Measurements from ENCODE around the gene FAM120C.

FAM120C gene, protein sequence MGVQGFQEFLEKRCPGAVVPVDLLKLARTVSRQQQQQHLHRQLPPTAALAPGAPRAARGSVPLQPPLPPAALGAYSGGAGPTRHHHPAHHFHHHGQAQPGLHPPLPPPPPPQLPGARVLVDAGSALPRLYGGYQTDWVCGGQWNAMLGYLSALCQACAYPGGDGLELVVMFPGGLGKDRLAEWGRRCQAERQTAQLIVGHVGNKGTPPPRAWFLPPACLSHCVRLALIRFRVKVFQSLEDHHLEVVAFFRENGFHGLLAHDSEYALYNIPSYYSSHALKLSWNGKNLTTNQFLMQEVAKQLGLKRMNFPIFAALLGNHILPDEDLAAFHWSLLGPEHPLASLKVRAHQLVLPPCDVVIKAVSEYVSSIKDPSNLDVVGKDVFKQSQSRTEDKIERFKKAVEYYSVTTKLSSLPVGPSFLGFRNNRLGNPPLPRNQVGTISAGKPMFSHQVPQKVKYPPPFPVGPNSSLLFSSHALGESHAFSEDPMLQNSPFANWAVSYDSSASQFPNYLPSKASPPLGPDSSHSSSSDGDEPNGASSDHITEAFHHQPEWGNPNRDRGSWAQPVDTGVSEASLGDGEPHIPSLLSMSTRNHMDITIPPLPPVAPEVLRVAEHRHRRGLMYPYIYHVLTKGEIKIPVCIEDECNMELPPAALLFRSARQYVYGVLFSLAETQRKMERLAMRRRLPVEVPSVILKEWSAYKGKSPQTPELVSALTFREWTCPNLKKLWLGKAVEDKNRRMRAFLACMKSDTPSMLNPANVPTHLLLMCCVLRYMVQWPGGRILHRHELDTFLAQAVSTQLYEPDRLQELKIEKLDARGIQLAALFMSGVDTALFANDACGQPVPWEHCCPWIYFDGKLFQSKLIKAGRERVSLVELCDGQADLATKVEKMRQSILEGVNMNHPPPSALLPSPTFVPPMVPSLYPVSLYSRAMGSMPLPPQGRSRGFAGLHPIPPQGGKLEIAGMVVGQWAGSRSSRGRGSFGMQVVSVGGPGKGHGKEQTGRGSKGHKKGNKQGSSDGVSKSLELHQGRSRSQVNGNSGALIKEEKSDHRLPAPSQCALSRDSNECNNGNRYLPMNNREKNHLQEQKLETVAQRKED

DNA sequence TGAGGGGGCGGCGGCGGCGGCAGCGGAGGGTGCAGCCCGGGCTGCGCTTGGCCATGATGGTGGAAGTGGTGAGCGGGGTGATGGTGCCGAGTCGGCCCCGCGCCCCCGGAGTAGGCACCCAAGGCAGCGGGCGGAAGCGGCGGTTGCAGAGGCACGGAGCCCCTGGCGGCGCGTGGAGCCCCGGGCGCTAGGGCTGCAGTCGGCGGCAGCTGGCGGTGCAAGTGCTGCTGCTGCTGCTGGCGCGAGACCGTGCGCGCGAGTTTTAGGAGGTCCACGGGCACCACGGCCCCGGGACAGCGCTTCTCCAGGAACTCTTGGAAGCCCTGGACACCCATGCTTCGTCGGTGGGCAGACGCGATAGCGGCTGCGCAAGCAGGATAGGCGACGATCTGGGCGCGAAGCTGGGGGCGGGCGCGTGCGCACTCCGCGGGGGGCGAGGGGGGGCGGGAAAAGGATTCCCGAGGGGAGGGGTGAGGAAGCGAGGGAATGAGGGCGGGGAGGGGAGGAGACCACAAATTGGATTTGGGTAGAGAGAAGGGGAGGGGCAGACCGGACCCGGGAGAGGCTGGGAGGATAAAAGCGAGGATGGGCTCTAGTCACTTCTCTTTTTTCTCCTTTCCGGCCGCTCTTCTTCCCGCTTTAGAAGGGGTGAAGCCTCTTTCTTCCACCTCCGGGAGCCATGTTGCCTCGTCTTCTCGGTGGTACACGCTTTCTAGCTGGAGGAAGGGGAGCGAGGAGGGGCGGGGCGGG, at the start of gene FAM120C:
Gene FAM120C (minus strand): TSS at position 391 of the 750 bp plus-strand sequence. CDS start 56 bp downstream, at position 335.
- peak; percentile 67 for DNase-seq

DNA sequence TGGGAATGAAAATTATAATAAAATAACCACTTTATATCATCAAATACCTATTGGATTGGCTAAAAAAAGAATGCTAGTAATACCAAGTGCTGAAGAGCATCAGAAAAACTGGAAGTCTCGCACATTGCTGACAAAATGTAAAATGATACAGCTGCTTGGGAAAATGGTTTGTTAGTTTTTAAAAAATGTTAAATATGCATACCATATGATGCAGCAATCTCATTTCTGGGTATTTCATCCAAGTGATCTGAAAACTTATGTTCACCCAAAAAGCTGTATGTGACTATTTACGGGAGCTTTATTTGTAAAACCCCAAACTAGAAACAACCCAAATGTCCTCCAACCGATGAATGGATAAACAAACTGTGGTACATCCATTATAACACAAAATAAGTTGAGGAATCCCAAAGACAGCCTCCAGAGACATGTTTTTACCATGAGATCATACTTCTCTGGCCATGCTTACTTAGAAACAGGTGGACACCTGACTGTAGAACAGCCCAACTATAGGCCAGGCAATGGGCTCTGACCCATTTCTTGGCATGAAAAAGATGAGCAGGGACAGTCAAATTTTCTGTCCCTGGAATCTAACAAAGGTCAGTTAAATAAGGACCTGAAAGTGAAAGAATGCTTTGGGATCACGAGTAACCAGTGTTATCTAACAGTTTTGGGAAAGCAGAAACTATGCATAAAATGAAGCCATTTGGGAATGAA, 47.5 kb upstream of the FAM120C start:
- DNase-seq, result no peak

DNA sequence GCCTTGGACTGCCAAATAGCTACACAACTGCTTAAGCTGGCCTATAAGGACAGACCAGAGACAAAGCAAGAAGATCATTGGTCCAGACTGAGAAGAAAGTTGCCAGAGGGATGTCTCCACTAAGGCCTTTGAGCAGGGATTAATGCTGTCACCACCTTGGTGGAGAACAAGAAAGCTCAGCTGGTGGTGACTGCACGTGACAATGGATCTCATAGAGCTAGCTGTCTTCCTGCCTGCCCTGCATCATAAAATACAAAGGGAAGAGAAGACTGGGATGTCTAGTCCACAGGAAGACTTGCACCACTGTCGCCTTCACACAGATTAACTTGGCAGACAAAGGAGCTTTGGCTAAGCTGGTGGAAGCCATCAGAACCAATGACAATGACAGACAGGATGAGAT, 40.5 kb upstream of the FAM120C start:
- DNase-seq, result no peak

DNA sequence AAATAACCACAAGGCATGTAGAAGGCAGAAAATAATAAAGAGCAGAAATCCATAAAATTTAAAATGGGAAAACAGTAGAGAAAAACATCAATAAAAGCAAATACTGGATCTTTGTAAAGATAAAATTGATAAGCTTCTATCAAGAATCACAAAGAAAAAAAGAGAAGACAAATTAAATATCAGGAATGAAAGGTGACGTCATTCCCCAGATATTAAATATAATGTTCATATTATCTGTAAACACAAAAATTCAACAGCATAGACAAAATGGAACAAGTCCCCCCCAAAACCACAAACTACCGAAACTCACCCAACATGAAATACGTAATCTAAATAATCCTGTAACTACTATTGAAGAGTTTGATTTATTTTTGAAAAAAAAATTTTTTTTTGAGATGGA, 30.5 kb upstream of the FAM120C start:
- DNase-seq, result no peak

DNA sequence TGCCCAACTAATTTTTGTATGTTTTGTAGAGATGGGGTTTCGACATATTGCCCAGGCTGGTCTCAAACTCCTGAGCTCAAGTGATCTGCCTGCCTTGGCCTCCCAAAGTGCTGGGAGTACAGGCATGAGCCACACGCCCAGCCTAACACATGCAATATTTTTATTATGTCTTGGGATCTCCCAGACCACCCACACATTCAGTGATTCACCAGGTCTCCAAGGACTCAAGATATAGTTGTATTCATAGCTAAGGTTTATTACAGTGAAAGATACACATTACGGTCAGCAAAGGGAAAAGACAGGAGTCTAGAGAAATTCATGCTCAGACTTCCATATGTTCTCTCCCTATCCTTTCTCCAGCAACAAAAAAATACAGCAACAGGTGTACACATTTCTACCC, 25.5 kb upstream of the FAM120C start:
- DNase-seq, result no peak

DNA sequence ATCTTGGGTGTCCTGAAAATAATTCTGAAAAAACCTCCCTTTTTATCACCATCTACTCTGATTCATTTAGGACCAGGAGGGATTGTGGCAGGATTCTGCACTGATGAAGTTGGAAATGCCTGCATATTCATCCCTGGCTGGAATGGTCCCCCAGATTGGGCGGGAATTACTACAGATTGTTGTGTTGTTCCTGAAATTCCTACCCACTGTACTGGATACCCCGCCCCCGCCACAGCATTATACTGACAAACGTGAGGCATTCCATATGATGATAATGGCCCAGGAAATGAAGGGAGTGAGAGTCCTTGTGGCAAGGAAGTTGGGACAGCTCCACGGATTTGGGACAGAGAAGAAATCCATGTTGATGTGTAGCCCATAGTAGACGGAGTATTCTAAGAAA, 15.2 kb upstream of the FAM120C start:
- no peak for DNase-seq

DNA sequence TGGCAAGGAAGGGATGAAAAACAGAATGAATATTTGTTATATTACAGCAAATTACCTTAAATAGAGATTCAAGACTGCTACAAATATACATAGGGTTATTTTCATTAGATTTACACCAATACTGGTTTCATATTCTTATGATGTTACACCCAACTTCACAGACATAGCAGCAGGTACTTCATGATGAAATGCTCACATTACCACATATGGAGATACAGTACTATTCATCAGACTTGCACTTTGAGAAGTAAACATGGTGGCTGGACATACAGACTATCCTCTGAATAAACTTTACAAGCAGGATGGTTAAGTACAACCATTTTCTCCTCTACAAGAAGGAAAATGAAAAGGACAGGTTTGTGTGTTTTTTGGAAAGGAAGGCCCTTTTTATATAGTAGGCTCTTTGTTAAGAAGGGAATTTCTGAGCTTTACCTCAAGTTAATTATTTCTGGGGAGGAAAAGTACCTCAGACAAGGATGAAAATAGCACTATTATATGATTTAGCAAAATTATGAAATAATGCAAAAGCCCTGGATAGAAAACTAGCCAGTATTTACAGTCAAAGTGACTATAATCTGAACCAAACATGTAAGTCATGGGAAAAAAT, 12.0 kb upstream of the FAM120C start:
- DNase-seq, result no peak

DNA sequence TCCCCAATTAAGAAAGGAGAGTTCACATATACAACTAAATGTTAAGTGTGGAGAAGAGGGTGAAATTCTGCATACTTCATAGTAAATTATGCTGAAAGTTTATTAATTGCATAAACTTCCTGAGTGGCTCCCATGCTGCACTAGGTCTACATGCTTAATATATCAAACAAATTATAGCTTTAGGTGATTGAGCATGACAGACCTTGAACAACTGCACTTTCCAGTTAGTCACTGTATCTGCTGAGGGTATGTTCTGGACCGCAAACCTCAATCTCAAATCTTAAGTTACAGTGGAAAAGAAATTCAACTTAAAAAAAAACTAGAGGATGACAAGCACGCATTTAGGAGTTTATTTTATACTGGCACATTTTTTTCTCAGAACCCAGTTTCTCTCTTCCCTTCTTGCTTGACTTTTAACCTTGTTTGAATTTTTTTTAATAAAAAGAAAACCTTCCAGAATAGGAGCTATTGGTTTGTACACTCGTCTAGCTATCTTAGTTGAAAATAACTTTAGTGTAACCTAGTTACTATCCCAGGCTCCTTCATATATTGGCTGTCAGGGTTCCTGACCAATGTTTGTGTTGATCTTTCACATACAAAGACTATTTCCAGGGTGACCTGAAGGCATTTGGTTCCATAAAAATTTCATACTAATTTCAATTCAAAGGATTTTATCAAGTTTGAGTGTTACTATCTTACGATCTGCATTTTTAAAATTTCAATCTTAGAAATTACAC, 10.2 kb upstream of the FAM120C start:
- DNase-seq, result no peak

DNA sequence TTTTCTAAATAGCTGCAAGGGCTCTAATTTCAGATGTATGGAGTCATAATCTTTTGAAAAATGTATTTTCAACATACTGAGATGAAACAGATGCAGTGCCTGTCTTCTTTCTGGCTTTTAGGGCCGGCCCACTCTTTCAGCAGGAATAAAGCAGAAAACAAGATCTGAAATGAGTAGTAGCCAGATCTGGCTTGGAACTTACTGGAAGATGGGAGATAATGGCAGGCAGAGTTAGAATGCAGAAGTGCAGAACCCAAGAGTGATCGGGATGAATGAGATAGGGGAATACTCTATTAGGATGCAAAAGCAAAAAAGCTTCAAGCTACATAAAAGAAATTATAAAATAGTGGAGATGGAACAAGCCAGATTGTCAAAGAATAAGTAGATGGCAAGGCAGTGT, 1.4 kb upstream of the FAM120C start:
- no peak for DNase-seq

DNA sequence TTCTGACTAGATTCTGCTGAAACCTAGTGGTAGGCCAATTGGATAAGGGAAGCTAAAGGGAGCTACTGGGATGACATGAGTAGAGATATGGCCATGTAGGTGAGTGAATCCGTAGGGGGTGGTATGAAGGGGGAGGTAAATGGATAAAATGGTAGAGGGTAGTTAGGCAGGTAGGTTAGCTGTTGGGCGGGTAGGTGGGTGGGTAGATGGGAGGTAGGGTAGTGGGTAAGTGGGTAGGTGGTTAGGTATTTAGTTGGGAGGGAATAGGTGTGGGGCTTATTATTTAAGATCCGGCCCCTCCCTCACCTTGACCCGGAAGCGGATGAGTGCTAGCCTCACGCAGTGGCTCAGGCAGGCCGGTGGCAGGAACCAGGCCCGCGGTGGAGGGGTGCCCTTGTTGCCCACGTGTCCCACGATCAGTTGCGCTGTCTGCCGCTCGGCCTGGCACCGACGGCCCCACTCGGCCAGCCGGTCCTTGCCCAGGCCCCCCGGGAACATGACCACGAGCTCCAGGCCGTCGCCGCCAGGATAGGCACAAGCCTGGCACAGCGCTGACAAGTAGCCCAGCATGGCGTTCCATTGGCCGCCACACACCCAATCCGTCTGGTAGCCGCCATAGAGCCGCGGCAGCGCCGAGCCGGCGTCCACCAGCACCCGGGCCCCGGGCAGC, 725 bp downstream of the FAM120C start:
- DNase-seq, result peak; percentile 46

DNA sequence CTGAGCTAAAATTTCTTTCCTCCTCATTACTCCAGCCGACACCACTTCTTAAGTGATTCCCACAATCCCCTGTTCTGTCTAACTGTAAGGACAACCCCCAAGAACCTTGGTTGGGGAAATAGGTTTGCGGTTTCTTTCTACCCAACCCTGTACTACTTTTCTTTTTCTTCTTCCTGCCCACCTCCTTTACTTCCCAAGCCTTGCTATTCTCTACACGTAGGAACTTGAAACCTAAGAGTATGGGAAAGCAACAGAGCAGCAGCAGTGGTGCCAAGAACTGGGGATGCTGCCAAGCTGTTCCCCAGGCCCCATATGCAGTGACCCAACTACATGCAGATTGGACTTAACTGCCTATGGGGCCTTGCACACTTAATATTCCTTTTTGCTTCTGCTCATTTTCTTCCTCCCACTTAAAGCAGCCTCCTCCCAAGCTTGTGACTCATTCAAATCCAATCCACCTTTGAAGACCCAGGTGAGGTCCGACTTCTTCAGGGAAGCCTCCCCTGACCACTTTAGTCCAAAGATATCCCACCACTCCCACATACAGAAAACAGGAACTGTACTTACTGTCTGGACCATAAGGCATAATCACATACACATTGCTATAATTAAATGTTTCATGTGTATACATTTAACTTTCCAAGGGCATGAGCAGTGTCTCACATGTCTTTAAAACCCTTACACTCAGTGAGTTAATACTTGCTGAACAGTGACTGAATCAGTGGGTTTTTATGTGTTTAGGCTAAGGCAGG, 1.7 kb downstream of the FAM120C start:
- no peak for DNase-seq

DNA sequence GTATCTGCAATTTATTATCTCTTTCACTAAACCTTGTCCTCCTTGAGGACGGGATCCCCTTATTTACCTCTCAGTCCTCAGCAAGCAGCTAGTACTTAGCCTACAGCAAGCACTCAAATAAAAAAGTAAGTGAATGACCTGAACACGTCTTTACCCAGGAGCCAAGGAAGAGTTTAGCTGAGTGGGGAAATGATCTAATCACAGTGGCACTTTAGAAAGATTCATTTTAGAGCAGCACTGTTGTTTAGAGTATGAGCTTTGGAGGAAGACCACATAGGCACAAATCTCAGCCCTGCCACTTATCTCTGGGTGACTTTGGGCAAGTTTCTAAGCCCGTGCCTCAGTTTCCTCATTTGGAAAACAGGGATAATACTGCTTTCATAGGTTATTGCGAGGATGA, 2.7 kb downstream of the FAM120C start:
- DNase-seq, result no peak

DNA sequence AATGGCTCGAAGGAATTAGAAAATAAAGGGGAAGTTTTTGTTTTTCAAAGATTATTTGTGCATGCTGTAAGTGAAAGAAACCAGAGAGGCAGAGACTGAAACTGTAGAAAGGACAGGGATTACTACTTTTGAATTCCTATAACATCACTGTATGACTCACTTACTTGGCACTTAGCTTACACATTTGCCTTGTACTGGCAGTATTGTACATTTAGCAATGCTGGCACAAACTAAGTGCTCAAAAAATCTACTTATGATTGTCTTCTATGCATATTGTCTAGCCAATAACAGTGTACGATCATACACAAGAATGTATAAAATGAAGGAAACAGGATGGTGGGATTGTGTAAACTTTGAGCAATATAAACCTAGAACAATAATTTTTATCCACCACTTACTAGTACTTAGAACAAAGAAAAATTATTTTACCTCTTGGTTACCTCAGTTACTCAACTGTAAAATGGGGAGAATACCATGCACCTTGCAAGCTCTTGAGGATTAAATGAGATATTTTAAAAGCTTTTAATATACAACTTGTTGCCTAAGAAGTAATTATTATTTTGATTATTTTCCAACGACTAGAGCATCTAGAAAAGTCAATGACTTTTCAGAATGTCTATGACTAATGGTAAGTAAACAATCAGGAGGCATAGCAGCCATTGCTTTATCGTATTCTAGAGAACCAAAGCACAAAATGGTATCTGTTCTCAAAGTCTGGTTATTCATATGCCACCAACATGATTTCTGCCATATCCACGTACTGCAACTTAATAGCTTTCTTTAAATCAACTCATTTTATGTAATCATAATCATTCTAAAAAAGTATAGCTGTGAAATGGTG, 4.7 kb downstream of the FAM120C start:
- DNase-seq, result no peak

DNA sequence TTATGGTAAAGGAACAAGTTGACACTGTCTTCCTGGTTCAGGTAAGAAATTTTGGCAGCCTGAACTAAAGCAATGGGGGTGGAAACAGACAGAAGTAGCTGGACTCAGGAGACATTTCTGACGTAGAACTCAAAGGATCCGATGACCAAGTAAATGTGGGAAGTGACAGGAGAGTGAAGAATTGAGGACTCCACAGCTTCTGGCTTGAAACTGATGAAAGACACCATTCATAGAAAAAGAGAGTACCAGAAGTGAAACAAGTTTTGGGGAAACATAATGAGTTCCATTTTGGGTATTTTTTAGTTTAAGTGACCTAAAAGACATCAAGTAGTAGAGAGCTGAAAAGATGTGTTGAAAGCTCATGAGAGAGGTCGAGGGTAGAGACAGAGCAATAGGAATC, 5.7 kb downstream of the FAM120C start:
- no peak for DNase-seq

DNA sequence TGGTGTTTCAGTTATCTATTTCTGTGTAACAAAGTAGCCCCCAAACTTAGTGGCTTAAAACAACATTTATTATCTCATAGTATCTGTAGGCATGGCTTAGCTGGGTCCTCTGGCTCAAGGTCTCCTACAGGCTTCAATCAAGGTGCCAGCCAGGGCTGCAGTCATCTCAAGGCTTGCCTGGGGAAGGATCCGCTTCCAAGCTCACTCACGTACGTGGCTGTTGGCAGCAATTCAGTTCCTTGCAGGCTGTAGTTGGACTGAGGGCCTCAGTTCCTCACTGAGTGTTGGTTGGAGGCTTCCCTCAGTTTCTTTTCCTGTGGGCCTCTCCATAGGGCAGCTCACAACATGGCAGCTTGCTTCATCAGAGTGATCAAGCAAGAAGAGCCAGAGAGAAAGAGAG, 9.3 kb downstream of the FAM120C start:
- DNase-seq, result no peak

DNA sequence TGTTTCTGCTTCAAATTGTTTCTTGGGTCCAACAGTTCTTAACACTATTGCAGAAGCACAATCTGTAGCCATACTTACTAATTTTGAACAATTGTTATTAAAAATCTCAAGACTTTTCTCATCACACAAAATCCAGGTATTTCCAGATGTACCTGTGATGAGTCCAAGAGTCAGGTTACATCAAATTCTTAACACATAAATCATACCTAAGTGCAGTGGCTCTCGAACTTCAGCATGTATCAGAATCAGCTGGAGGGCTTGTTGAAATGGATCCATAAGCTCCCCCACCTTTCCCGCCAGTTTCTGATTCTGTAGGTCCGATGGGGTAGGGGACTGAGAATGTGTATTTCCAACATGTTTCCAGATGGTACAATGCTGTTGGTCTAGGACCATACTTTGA, 10.6 kb downstream of the FAM120C start:
- DNase-seq, result no peak

DNA sequence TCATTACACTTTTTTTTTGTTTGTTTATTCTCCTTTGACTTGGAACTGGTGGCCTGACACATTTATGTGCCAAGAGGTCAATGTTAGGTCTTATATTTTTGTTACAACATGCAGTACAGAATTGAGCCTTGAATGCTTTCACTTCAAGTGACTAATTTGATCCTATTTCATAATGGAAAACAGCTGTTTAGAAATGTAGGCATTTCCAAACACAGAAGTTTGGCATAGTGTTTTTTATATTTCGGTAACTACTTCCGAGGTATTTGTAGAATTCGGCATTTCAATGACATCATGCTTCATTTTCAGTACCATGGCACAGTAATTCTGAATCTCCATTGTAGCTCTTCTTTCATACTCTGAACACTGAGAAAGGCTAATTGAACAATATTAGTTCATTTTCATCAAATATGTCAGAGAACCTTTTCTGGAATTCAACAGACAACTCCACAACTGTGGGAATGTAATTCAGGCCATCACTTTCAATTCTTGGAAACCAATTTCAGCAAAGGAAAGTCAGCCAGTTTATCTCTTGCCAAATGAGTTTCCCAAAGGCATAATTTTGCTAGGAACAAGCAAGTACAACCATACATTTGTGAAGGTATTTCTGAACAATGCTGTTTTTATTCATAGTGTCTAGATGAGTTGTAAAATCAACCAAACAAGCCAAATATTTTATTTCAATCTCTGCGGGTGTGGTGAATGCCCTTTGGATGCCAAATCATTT, 11.4 kb downstream of the FAM120C start:
- DNase-seq, result no peak

DNA sequence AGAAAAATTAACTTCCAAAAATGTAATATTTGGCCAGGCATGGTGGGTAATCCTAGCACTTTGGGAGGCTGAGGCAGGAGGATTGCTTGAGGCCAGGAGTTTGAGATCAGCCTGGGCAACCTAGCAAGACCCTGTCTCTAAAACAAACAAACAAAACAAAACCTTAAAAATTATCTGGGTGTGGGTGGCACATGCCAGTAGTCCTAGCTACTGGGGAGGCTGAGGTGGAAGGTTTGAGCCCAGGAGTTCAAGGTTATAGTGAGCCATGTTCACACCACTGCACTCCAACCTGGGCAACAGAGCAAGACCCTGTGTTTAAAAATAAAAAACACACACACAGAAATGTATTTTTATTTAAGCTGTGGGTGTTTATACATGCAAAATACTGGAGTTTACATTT, 12.0 kb downstream of the FAM120C start:
- no peak for DNase-seq
